NCI-H2227 treated with DMSO at 0.1 percent for 48 hours (cell line): ENCODE data around the gene RIPK4.
"Not testable (repeated sequence)": the region's sequence is repeated elsewhere in the genome, so short reads cannot be mapped to it uniquely, and the experiment has no call there.

ENCODE experiments used
- DNase-seq: peaks from one replicate; lab custom pipeline; 2025; lab: John Stamatoyannopoulos, UW

The RIPK4 gene

DNA sequence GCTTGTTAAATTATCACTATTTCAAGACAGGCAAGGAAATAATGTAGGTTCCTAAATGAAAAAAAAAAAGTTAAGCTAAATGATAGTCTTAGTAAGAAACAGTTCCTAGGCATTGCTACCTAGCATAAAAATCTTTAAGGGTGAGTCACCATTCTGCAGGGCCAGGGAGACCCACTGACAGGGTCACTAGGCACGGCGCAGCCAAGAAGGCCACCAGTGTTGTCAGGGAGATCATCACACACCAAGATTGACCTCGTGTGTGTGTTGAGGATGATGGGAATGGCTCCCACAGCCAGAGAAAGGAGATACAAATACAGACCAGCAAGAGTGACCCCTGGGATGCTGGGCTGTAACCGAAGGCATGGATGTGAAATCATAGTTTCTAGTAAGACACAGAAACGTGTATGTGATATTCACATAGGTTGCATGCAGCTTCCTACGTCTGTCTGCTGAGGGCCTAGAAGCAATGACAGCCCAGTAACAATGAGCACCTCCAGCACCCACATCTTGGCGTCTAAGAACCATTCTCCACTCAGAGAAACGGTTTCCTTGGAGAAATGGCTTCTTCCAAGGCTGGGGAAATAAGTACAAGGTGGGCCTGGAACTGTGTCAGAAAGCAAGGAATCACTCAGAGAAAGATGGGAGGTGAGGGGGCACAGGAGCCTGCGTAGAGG lies 29.1 kb downstream of the RIPK4 start:
- DNase-seq, result no peak

DNA sequence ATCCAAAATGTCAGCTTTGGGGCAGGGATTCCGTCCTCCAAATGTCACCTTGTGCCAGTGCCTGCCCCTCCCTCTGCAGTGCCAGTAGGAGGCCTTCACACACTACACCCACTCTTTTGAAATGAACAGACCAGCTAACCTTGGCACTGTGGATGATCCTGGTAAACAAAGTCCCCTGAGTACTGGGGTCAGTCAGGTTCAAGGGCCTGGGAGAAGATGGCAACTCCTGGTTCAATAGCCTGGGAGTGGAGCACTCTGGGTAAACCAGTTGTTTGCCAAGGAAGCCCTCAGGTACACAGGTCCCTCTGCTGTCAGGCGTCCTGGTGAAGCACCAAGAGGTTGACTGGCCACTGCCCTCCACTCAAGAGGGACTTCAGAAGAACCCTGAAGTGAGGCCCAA lies 30.4 kb downstream of the RIPK4 start:
- DNase-seq, result no peak

DNA sequence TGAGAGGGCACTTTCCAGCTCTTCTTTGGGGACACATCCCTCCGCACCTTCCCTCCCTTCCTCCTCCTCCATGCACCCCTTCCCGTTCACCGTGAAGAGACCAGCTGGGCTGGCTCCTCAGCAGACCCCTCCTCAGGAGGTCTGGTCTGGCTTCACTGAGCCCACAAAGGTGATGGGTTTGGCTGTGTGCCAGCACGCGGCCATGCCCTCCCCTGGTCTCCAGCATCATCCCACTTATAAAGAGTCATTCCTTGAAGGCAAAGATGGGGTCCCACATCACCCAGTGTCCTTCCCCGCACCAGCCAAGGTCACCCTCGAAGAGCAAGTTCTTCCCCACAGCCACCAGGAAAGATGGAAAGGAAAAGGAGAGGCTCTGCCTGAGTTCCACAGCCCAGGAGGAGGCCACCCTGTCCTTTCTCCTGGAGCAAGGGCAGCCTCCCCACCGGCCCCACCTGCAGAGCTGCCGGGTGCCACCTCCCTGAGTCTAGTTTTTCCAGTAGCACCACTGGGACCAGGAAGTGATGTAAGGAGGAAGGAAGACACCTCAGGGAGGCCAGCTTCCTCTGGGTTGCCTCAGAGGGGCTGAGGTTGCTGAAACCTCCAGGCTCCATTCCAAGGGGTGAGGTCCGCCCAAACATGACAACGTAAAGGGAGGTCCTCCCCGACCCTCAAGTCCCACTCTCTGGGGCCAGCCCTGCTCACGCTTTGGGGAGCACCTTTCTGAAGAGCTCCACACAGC lies 32.7 kb downstream of the RIPK4 start:
- no peak for DNase-seq

DNA sequence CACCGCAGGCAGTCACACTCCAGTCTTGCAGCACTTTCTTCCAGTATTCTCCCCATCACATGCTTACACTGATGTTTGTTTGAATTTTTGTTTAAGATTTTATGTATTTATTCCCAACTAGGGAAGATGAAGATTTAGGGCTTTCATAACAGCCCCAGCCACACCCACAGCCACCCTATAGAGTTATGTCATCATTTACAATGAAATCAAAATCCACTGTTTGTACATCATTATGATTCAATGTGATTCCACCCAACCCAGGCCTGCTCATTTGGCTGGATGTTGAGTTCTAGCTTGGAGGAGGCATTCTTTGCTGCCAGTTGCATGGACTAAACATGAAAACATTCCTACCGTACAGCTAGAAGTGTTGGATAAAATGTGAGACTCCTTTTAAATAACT lies 35.8 kb downstream of the RIPK4 start:
- DNase-seq, result no peak

DNA sequence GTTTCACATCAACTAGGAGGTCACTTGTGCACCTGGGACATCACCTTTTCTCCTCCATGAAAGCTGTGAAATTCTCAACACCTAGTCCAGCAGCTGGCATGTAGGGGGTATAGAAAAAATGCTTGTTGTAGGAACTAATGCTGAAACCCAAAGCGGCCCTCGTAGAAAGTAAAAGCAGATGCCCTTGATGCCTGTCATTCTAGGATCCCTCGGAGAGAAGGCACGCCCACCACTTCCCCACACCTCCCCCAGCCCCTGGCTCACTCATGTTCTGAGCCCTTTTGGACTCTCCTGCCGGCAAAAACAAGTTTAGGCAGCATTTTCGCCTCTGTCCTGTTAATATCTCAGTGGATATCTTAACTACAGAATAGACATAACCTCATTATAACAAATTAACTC lies 36.5 kb downstream of the RIPK4 start:
- DNase-seq, result no peak

DNA sequence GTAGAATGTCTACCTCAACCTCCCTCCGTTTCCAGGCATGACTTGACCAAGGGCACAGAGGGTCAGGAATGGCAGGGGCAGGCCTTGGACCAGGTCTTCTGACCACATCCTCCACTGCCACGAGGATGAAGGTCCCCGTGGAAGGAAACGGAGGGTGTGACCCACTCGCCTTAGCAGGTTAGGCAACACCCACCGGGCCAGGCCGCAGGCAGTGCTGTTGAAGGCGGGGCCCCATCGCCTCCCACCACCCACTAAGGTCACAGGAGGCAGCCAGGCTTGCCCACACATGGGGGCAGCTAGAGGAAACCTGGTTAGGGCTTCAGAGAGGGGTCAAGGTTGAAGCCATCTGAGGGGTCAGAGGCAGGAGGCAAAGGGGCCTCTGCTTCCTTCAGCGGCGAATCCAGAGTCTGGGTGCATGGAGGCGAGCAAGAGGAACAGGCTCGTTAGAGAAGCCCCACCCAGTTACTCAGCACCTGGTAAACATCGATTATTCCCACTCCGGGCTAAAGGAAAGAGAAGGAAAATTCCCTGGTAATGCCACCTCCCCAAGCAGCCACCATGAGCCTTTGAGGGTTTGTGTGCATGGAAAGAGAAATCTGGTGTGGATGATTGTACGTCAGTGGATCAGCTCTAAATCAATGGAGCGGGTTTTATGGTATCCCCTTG lies 37.0 kb downstream of the RIPK4 start:
- DNase-seq, result no peak

DNA sequence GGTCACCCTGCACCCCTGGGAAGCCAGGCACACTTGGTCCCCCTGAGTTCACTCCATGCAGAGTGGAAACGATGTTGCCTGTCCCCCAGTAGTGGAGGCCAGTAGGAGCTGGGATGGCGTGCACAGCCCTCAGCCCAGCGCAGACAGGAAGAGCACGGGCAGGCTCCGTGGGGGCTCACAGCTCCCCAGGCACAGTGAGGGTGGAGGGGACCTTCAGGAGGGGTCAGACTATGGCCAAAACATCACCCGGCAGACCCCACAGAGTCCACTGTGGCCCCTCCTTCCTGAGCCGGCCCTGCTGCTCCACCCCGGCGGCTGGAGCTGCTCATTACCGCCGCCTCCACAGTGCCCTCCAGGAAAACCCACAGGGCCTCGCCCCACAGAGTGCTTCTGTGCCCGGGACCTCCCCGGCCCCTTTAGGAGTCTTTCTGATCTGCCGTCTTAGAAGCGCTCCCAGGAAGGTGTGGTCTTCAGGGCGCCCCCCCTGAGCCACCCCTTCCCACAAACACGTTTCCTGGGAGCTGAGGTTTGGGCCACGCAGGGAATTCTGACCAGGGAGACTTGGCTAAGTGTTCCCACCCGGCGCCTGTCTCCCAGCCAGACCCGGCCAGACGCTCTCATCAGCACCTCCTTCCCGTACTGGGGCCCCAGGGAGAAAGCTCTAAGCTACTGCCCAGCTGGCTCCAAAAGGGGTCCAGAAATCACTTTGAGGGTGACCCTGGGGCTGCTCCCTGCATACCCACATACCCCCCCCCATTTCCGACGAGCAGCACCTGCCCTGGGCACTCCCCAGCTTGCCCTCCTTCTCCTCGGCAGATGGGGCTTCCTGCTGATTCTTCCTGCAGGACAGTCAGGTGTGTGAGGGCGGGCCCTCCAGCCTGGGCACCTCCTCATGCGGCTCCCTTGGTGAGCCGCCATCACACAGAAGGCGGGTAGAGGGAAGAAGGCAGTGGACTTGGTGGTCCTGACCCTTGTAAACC lies 38.8 kb downstream of the RIPK4 start:
- no peak for DNase-seq

DNA sequence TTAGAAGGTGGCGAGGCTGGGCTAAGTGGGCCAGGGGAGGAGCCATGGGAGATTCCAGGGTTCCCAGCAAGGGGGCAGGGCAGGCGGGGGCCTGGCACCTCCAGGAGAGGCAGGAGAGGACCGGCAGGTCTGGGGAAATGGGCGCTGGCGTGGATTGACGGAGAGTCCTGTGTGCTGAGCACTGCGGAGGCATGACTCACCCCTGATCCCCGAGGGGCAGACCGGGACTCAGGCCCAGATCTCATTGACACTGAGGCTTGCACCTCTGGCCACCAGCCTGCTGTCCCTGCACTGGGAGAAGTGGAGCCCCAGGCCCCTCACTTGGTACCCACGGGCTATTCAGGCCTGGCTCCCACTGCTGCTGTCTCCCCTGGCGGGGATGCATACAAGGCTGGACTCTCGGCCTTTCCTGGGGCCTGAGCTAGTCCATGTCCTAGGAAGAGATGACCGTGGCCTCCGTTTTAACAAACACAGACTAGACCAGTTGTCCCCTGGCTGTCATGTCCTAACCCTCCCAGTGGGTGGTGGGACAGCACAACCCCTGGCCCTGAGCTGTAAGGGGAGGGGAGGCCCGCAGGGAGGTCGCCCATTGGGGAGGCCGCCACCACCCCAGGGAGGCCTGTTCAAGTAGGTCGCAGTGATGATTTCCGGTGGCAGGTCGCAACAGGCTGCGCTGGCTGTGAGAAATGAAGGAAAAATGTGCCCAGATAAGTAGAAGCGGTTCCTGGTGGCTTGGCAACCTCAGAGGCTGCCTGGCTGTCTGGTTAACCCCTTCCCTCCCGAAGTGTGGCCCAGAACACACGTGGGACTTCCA lies 39.7 kb downstream of the RIPK4 start:
- DNase-seq, result no peak

DNA sequence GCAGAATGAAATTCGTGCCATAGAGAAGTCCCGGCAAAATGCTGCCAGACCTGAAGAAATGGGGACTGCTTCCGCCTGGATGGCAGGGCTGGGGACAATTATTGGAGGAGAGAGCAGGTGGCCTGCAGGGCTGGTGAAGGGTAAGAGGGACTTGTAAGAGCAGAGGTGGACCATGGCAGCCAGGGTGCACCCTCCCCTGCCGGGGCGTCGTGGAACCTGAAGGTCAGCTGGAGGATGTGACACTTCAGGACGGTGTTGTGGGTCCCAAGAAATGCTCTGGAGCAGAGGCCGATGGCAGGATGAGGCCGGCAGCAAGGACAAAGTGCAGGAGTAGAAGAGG lies 40.3 kb downstream of the RIPK4 start:
- no peak for DNase-seq

DNA sequence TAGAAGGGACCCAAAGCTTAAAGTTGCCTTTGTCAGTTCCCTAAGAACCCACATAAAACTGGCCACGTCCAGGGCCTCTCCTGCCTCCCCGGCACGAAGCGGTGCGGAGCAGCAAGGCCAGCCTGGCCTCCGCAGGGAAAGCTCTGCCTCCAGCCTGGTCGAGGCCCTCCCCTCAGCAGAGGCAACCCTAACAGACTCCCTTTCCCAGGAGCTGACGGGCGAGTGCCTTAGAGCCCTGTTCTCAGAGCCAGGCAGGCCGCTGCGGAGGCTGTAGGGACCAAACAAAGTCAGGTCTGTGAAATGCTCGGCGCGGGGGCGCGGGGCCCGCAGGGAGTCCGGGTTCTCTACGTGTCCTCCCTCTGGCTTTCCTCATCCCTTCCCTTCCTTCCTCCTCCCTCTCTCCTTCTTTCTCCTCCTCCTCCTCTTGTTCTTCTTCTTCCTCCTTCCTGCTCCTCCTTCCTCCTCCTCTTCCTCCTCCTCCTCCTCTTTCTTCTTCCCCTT lies 40.7 kb downstream of the RIPK4 start:
- no peak for DNase-seq

DNA sequence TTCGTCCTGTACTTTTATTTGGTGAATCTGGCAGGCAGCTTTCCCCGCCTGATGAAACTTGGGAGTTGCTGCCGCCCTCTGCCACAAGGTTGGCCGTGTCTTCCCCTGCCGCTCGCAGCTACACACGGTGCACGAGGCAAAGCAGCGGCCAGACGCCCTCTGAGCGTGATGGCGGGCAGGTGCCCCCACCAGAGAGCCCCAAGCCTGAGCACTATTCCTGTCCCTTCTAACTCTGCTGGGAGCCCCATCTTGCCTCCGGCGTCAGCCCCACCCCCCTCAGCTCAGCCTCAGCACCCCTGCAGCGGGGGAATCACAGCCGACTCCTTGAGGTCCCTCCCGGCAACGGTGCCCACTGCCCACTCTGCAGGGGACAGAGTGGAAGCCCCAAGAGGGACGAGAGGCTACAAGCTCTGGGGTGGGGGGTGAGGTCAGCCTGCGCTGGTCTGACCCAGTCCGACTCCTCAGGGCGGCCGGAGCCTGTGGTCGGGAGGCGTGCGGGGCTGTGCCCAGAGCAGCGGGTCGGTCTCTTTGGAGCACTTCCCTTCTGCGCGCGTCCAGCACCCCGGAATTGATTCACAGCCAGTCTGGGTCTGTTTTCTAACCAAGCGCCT lies 41.3 kb downstream of the RIPK4 start:
- no peak for DNase-seq

DNA sequence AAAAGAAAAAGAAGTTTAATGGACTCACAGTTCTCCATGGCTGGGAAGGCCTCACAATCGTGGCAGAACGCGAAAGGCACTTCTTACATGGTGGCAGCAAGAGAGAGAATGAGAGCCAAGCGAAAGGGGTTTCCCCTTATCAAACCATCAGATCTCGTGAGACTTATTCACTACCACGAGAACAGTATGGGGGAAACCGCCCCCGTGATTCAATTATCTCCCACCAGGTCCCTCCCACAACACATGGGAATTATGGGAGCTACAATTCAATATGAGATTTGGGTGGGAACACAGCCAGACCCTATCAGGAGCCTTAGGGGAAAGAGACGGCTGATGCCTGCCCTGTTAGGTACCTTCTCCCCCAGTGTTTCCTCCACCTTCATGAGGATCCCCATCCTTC lies 43.0 kb downstream of the RIPK4 start:
- DNase-seq, result not testable (repeated sequence)

DNA sequence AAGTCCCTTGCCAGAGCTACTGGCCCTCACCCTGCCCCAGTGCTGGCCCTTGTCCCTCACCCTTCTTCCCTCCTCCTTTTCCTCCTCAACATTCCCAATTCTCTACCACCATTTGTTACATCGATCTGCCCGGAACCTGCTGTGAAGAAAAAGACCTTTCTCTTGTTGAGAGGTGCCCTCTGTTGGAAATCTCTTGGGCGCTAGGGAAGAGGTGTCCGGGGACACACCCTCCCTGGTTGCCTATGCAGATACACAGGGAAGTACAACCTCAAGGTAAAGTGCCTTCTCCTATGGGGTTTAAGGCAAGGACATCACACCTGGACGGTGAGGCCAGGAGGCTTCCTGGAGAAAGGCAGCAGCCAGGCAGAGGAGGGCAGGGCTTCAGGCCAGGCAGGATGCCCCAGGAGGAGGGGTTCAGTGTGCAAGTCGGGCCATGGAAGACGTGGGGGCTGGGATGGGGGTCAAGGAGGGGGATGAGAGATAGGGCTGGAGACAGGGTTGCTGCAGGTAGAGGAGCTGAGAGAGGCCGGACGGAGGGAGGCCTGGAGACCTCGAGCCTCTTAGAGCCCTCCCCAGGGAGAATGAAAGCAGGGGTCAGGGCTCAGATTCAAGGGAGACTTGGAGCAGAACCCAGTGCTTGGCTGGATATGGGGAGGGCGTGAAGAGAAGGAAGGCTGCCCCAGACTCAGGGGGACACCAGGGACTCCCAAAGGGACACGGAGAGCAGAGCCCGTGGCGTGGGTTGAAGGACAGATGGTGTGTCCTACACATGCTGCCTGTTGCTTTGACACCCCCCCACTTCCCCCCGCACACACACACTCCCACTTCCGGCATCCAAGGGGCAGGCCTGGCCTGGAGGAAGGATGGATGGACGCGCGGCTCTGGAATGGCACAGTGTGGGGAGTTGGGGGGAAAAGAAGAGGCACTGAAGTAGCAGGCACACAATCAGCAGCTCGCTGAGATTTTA lies 44.5 kb downstream of the RIPK4 start:
- DNase-seq, result no peak

DNA sequence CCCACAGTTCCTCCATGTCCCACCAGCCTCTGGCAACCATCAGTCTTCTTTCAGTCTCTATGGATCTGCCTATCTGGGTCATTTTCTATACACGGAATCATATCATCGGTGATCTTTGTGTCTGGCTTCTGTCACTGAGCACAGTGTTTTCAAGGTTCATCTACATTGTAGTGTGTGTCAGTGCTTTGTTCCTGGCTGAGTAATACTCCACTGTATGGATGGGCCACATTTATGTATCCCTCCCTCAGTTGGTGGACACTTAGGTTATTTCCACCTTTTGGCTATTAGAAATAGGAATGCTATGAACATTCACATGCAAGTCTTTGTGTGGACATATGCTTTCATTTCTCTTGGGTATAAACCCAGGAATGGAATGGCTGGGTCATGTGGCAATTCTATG lies 46.6 kb downstream of the RIPK4 start:
- no peak for DNase-seq

DNA sequence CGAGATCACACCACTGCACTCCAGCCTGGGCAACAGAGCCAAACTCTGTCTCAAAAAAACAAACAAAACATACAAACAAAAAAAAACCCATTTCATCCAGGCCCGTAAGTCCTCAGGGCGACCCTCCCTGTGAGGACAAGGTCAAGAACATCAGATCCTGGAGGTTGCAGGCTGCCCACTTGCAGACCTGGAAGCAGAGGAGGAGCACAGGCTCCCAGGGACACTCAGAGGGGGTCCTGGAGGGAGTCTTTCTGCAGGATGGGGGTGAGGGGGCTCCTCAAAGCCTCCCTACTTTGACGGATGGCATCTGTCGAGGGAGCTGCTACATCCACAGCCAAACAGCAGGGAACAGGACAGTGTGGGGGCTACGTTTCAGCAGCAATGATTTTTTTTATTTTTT lies 47.2 kb downstream of the RIPK4 start:
- no peak for DNase-seq

DNA sequence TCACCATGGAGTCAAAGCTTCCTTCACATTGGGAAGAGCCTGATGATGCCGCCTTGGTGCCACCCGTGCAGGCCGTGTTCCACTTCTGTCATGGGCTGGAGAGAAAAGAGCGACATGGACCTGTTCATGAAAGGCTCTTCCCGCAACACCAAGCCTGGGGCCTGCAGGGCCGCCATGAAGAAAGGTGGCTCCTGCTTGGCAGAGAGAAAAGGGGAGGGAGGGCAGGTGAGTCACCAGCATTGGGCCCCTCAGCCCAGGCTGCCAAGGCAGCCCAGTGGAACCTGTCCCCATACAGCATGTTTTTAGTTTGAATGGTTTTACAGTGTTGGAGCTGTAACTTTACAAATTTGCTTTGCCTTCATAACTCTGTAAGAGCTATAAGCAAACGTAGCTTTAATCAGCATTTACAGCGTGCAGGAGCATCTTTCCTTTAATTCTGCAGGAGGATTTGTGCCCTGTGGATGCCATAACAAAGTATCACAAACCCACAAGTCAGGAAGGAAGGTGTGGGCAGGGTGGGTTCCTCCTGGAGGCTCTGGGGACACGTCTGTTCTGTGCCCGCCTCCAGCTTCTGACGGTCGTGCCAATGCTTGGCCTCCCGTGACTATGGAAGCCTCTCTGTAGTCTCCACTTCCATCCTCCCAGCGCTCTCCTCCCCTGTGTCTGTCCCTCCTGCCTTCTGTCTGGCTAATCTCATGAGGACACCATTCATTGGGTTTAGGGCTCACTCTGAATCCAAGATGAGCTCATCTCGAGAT lies 49.1 kb downstream of the RIPK4 start:
- no peak for DNase-seq

DNA sequence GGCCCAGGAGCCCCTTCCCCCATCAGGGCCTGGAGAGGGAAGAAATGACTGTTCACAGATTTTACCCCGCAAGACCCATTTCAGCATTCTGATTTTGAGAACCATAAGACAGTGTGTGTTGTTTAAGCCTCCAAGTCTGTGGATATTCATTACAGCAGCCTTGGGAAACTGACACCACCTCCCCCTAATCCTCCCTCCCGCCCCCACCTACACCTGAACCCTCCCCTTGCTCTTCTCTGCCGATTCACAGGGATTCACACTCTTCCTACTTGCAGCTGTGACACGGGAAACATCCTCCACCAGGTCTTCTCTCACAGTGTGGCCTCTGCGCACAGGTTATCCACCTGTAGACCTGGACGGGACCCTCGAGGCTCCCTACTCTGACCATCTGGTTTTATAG lies 50.1 kb downstream of the RIPK4 start:
- DNase-seq, result no peak

DNA sequence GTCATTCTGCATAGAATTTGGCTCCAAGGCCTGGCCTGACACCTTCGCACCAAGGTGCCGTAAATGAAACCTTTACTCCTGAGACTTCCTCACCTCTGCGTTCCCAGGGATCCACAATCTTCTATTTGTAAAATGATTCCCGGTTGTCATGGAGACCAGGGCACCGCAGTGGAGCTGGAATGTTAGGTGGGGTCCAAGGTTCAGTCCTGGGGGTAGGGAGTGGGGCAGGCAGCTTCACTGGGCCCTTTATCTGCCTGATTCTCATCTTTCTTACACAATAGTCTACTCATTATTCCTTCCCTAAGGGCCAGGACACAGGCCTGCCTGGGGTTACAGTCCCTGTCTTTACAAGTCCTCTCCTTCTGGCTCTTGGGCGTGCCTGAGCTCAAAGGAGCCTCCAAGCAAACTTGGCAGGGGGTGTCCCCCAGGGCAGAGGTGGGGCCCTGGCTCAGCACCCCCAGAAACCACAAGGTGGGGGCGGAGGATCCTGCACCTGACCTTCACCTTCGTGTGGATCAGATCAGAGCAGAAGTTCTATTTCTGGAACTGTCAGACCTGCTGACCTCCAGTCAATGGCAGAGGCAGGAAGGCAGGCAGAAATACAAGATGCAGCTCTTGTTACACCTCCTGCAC lies 51.1 kb downstream of the RIPK4 start:
- no peak for DNase-seq
